Activated CD8-positive, alpha-beta memory T cell treated with anti-CD3 and anti-CD28 coated beads for 24 hours (primary cell): Measurements from ENCODE around the gene OR51V1.
"Not testable (repeated sequence)": the region's sequence is repeated elsewhere in the genome, so short reads cannot be mapped to it uniquely, and the experiment has no call there.

Experiments used
- DNase-seq: peaks from one replicate; pipeline ENCODE4 v3.0.0-alpha.2; 2020

Gene OR51V1

GRCh38 chr11:5200582-5200981 lies at the start of gene OR51V1:
Gene OR51V1, minus strand, starts transcription at chr11:5200682. Its CDS starts 0 bp downstream, at chr11:5200682.
- DNase-seq = no peak

GRCh38 chr11:5249807-5250396 lies 49.4 kb upstream of the OR51V1 start, which contains the start of gene HBG1:
Gene HBG1, minus strand, starts transcription at chr11:5249857. Its CDS starts 53 bp downstream, at chr11:5249804.
- DNase-seq = not testable (repeated sequence)

- not testable (repeated sequence) for DNase-seq
Observed at GRCh38 chr11:5248498-5248897, 48.0 kb upstream of the OR51V1 start.

- DNase-seq = no peak
Observed at GRCh38 chr11:5247472-5248192, 47.1 kb upstream of the OR51V1 start.

- no peak for DNase-seq
Observed at GRCh38 chr11:5246772-5247471, 46.4 kb upstream of the OR51V1 start.

- no peak for DNase-seq
Observed at GRCh38 chr11:5245155-5245554, 44.7 kb upstream of the OR51V1 start.

GRCh38 chr11:5243816-5244180 lies 43.3 kb upstream of the OR51V1 start:
- no peak for DNase-seq

GRCh38 chr11:5242933-5243815 lies 42.7 kb upstream of the OR51V1 start:
- DNase-seq = no peak

GRCh38 chr11:5242208-5242607 lies 41.7 kb upstream of the OR51V1 start:
- no peak for DNase-seq

GRCh38 chr11:5241458-5241857 lies 41.0 kb upstream of the OR51V1 start:
- DNase-seq = no peak

GRCh38 chr11:5240458-5240857 lies 40.0 kb upstream of the OR51V1 start:
- no peak for DNase-seq

- DNase-seq = no peak
Observed at GRCh38 chr11:5240056-5240455, 39.6 kb upstream of the OR51V1 start.

GRCh38 chr11:5239046-5239445 lies 38.6 kb upstream of the OR51V1 start:
- no peak for DNase-seq

- no peak for DNase-seq
Observed at GRCh38 chr11:5238486-5238885, 38.0 kb upstream of the OR51V1 start.

GRCh38 chr11:5237420-5237819 lies 36.9 kb upstream of the OR51V1 start:
- no peak for DNase-seq

- DNase-seq = no peak
Observed at GRCh38 chr11:5235364-5236095, 35.0 kb upstream of the OR51V1 start.

GRCh38 chr11:5234381-5234834 lies 33.9 kb upstream of the OR51V1 start, which contains the start of gene HBD:
Gene HBD, minus strand, starts transcription at chr11:5234483. Its CDS starts 50 bp downstream, at chr11:5234433.
- DNase-seq = no peak

GRCh38 chr11:5233307-5233706 lies 32.8 kb upstream of the OR51V1 start:
- no peak for DNase-seq

- DNase-seq = no peak
Observed at GRCh38 chr11:5232821-5233220, 32.3 kb upstream of the OR51V1 start.

- DNase-seq = no peak
Observed at GRCh38 chr11:5232176-5232575, 31.7 kb upstream of the OR51V1 start.

- no peak for DNase-seq
Observed at GRCh38 chr11:5231111-5231510, 30.6 kb upstream of the OR51V1 start.

- DNase-seq = no peak
Observed at GRCh38 chr11:5230266-5230665, 29.8 kb upstream of the OR51V1 start.
